WTC11 (cell line): ENCODE data around the gene SRRM3. TPM values are rescaled to one million over a fixed set of nuclear protein-coding genes. Genes with fewer than 3 reads are reported as not detected.

ENCODE experiments used
- ATAC-seq: fragments of 200-7000 bp; cut with Tn5 transposase; 2 replicates; pipeline ENCODE4 v1.10.0; 2021; ENCODE audit warnings: mild to moderate bottlenecking, moderate library complexity
- CTCF ChIA-PET: fragments of 300-600 bp; sonication (Branson Sonifier 250); formaldehyde crosslinking; loops from one replicate; lab custom pipeline; 2021; ENCODE audit warnings: antibody characterized with exemption; lab: Charles Lee
- POLR2A ChIA-PET: fragments of 350-600 bp; sonication (Branson Sonifier 250); formaldehyde crosslinking; loops from one replicate; lab custom pipeline; 2021; ENCODE audit warnings: antibody characterized with exemption; lab: Charles Lee
- DNase-seq: peaks from one replicate; pipeline ENCODE4 v3.0.0; 2021; ENCODE audit warnings: low spot score
- H3K27ac Mint-ChIP-seq: 2 replicates; pipeline ENCODE4 v1.8.0; 2021; ENCODE audit warnings: mixed read lengths
- H3K27me3 Mint-ChIP-seq: 2 replicates; pipeline ENCODE4 v1.8.0; 2021; ENCODE audit warnings: low read depth, mild to moderate bottlenecking, moderate library complexity, mixed read lengths
- H3K36me3 Mint-ChIP-seq: 2 replicates; pipeline ENCODE4 v1.8.0; 2021; ENCODE audit warnings: mixed read lengths
- H3K4me1 Mint-ChIP-seq: 2 replicates; pipeline ENCODE4 v1.8.0; 2022; ENCODE audit warnings: mixed read lengths
- H3K4me3 Mint-ChIP-seq: 2 replicates; pipeline ENCODE4 v1.8.0; 2021; ENCODE audit warnings: mild to moderate bottlenecking, moderate library complexity, mixed read lengths
- H3K9me3 Mint-ChIP-seq: 2 replicates; pipeline ENCODE4 v1.8.0; 2021; ENCODE audit warnings: mixed read lengths
- GRHL2 ChIP-seq: fragments of 250-450 bp; sonication (Bioruptor Pico); IDR thresholded peaks from 2 replicates; pipeline ENCODE4 v1.8.0; 2022; ENCODE audit warnings: mild to moderate bottlenecking, moderate library complexity; ENCODE audit not compliant: insufficient replicate concordance, severe bottlenecking
- JAZF1 ChIP-seq: fragments of 250-450 bp; sonication (Bioruptor Pico); IDR thresholded peaks from 2 replicates; pipeline ENCODE4 v1.9.0; 2021; ENCODE audit warnings: moderate library complexity, mild to moderate bottlenecking, inconsistent platforms
- MXD4 ChIP-seq: fragments of 250-450 bp; sonication (Bioruptor Pico); IDR thresholded peaks from 2 replicates; pipeline ENCODE4 v1.8.0; 2021; ENCODE audit warnings: mild to moderate bottlenecking, moderate library complexity, borderline replicate concordance
- NFYB ChIP-seq: sonication (generic); formaldehyde crosslinking; conservative IDR thresholded peaks from 2 replicates; pipeline ENCODE4 v1.8.0; 2022; ENCODE audit warnings: low read depth, missing genetic modification reagents
- OVOL2 ChIP-seq: fragments of 250-450 bp; sonication (Bioruptor Pico); IDR thresholded peaks from 2 replicates; pipeline ENCODE4 v1.9.0; 2021; ENCODE audit warnings: mild to moderate bottlenecking, borderline replicate concordance
- SMAD3 ChIP-seq: sonication (generic); formaldehyde crosslinking; IDR thresholded peaks from 2 replicates; pipeline ENCODE4 v1.8.0; 2022; ENCODE audit warnings: missing genetic modification reagents, mild to moderate bottlenecking, borderline replicate concordance
- SMAD4 ChIP-seq: sonication (generic); formaldehyde crosslinking; IDR thresholded peaks from 2 replicates; pipeline ENCODE4 v1.8.0; 2022; ENCODE audit warnings: mild to moderate bottlenecking, missing genetic modification reagents
- SOX15 ChIP-seq: fragments of 250-450 bp; sonication (Bioruptor Pico); IDR thresholded peaks from 2 replicates; pipeline ENCODE4 v1.9.0; 2021; ENCODE audit warnings: mild to moderate bottlenecking
- SP1 ChIP-seq: sonication (generic); formaldehyde crosslinking; conservative IDR thresholded peaks from 2 replicates; pipeline ENCODE4 v1.8.1; 2022; ENCODE audit warnings: missing genetic modification reagents
- TCF7 ChIP-seq: sonication (generic); formaldehyde crosslinking; IDR thresholded peaks from 2 replicates; pipeline ENCODE4 v1.8.0; 2022; ENCODE audit warnings: mild to moderate bottlenecking, low read depth, missing genetic modification reagents, moderate library complexity
- TEAD1 ChIP-seq: sonication (generic); formaldehyde crosslinking; IDR thresholded peaks from 2 replicates; pipeline ENCODE4 v1.8.0; 2022; ENCODE audit warnings: mild to moderate bottlenecking, missing genetic modification reagents
- ZNF317 ChIP-seq: sonication (generic); formaldehyde crosslinking; IDR thresholded peaks from 2 replicates; pipeline ENCODE4 v1.8.1; 2023; ENCODE audit warnings: low read depth, mild to moderate bottlenecking, moderate library complexity, missing genetic modification reagents, borderline replicate concordance
- ZNF396 ChIP-seq: fragments of 250-450 bp; sonication (Bioruptor Pico); IDR thresholded peaks from 2 replicates; pipeline ENCODE4 v1.8.0; 2021; ENCODE audit warnings: mild to moderate bottlenecking, moderate library complexity, borderline replicate concordance
- total RNA-seq: library from RNA; stranded (reverse); gene quantifications from 3 replicates; pipeline ENCODE4 v1.2.3, GENCODE V29; 2021
- TF ChIP-seq, protein P1 (sequence below): sonication (generic); formaldehyde crosslinking; IDR thresholded peaks from 2 replicates; pipeline ENCODE4 v1.8.1; 2023; ENCODE audit warnings: mild to moderate bottlenecking, missing genetic modification reagents
- TF ChIP-seq, protein P2 (sequence below): sonication (generic); formaldehyde crosslinking; IDR thresholded peaks from 2 replicates; pipeline ENCODE4 v1.8.1; 2022; ENCODE audit warnings: mild to moderate bottlenecking, missing genetic modification reagents, moderate library complexity, borderline replicate concordance
- TF ChIP-seq, protein P3 (sequence below): fragments of 250-450 bp; sonication (Bioruptor Pico); IDR thresholded peaks from 2 replicates; pipeline ENCODE4 v1.9.0; 2021; ENCODE audit warnings: mild to moderate bottlenecking, borderline replicate concordance
- TF ChIP-seq, protein P4 (sequence below): sonication (generic); formaldehyde crosslinking; IDR thresholded peaks from 2 replicates; pipeline ENCODE4 v1.8.0; 2022; ENCODE audit warnings: mild to moderate bottlenecking, missing genetic modification reagents
- TF ChIP-seq, protein P5 (sequence below): sonication (generic); formaldehyde crosslinking; conservative IDR thresholded peaks from 2 replicates; pipeline ENCODE4 v1.8.1; 2023; ENCODE audit warnings: mild to moderate bottlenecking, low read depth, missing genetic modification reagents, moderate library complexity
- TF ChIP-seq, protein P6 (sequence below): fragments of 250-450 bp; sonication (Bioruptor Pico); IDR thresholded peaks from 2 replicates; pipeline ENCODE4 v1.9.0; 2021; ENCODE audit warnings: moderate library complexity, mild to moderate bottlenecking, inconsistent platforms, borderline replicate concordance
- TF ChIP-seq, protein P7 (sequence below): sonication (generic); formaldehyde crosslinking; IDR thresholded peaks from 2 replicates; pipeline ENCODE4 v1.8.0; 2023; ENCODE audit warnings: missing genetic modification reagents

The SRRM3 gene
- total RNA-seq, 1 experiment from 2014 or later = 17.7 TPM

DNA sequence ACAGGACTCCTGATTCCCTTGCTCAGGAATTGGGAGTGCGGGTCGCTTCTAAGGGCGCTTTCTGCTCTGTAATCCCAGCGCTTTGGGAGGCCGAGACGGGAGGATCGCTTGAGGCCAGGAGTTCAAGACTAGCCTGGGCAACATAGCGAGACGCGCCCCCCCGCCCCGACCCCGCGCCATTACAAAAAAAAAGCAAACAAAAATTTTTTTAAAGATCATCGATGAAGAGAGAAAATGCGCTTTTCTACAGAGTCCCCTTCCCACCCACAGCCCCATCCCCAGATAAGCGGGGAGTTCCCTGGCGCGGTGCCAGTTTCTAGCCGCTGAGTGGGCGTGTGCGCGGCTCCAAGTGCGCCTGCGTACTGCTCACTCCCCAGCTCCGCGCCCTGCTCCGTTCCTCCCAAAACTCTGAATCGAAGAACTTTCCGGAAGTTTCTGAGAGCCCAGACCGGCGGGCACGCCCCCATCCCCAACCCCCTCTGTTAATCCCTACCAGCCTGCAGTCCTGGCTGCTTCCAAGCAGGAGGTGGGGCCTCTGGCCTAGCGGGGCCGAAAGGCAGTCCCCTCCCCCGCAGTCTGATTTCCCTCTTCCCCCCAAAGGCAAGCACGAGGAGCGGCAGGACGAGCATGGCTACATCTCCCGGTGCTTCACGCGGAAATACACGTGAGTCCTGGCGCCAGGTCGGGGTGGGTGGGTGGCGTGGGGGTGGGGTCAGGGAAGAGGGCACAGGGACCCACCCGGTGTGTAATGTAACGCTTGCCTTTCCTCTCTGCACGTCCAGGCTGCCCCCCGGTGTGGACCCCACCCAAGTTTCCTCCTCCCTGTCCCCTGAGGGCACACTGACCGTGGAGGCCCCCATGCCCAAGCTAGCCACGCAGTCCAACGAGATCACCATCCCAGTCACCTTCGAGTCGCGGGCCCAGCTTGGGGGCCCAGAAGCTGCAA is 101.8 kb downstream of the SRRM3 start (continued):
- TF ChIP-seq, protein P1, sequence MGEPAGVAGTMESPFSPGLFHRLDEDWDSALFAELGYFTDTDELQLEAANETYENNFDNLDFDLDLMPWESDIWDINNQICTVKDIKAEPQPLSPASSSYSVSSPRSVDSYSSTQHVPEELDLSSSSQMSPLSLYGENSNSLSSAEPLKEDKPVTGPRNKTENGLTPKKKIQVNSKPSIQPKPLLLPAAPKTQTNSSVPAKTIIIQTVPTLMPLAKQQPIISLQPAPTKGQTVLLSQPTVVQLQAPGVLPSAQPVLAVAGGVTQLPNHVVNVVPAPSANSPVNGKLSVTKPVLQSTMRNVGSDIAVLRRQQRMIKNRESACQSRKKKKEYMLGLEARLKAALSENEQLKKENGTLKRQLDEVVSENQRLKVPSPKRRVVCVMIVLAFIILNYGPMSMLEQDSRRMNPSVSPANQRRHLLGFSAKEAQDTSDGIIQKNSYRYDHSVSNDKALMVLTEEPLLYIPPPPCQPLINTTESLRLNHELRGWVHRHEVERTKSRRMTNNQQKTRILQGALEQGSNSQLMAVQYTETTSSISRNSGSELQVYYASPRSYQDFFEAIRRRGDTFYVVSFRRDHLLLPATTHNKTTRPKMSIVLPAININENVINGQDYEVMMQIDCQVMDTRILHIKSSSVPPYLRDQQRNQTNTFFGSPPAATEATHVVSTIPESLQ (CRISPR knock-in tag) = no peak
- TF ChIP-seq, protein P2, sequence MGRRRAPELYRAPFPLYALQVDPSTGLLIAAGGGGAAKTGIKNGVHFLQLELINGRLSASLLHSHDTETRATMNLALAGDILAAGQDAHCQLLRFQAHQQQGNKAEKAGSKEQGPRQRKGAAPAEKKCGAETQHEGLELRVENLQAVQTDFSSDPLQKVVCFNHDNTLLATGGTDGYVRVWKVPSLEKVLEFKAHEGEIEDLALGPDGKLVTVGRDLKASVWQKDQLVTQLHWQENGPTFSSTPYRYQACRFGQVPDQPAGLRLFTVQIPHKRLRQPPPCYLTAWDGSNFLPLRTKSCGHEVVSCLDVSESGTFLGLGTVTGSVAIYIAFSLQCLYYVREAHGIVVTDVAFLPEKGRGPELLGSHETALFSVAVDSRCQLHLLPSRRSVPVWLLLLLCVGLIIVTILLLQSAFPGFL (CRISPR knock-in tag) = no peak
- no peak for TF ChIP-seq ZNF396 (CRISPR knock-in tag)
- TF ChIP-seq, protein P3, sequence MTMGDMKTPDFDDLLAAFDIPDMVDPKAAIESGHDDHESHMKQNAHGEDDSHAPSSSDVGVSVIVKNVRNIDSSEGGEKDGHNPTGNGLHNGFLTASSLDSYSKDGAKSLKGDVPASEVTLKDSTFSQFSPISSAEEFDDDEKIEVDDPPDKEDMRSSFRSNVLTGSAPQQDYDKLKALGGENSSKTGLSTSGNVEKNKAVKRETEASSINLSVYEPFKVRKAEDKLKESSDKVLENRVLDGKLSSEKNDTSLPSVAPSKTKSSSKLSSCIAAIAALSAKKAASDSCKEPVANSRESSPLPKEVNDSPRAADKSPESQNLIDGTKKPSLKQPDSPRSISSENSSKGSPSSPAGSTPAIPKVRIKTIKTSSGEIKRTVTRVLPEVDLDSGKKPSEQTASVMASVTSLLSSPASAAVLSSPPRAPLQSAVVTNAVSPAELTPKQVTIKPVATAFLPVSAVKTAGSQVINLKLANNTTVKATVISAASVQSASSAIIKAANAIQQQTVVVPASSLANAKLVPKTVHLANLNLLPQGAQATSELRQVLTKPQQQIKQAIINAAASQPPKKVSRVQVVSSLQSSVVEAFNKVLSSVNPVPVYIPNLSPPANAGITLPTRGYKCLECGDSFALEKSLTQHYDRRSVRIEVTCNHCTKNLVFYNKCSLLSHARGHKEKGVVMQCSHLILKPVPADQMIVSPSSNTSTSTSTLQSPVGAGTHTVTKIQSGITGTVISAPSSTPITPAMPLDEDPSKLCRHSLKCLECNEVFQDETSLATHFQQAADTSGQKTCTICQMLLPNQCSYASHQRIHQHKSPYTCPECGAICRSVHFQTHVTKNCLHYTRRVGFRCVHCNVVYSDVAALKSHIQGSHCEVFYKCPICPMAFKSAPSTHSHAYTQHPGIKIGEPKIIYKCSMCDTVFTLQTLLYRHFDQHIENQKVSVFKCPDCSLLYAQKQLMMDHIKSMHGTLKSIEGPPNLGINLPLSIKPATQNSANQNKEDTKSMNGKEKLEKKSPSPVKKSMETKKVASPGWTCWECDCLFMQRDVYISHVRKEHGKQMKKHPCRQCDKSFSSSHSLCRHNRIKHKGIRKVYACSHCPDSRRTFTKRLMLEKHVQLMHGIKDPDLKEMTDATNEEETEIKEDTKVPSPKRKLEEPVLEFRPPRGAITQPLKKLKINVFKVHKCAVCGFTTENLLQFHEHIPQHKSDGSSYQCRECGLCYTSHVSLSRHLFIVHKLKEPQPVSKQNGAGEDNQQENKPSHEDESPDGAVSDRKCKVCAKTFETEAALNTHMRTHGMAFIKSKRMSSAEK (CRISPR knock-in tag) = no peak
- TF ChIP-seq ZNF317 (CRISPR knock-in tag) = no peak
- TF ChIP-seq SP1 (CRISPR knock-in tag) = peak; percentile 71
- TF ChIP-seq OVOL2 = no peak
- no peak for TF ChIP-seq MXD4 (CRISPR knock-in tag)
- TF ChIP-seq, protein P4, sequence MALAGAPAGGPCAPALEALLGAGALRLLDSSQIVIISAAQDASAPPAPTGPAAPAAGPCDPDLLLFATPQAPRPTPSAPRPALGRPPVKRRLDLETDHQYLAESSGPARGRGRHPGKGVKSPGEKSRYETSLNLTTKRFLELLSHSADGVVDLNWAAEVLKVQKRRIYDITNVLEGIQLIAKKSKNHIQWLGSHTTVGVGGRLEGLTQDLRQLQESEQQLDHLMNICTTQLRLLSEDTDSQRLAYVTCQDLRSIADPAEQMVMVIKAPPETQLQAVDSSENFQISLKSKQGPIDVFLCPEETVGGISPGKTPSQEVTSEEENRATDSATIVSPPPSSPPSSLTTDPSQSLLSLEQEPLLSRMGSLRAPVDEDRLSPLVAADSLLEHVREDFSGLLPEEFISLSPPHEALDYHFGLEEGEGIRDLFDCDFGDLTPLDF = no peak
- no peak for TF ChIP-seq NFYB (CRISPR knock-in tag)
- TF ChIP-seq, protein P5, sequence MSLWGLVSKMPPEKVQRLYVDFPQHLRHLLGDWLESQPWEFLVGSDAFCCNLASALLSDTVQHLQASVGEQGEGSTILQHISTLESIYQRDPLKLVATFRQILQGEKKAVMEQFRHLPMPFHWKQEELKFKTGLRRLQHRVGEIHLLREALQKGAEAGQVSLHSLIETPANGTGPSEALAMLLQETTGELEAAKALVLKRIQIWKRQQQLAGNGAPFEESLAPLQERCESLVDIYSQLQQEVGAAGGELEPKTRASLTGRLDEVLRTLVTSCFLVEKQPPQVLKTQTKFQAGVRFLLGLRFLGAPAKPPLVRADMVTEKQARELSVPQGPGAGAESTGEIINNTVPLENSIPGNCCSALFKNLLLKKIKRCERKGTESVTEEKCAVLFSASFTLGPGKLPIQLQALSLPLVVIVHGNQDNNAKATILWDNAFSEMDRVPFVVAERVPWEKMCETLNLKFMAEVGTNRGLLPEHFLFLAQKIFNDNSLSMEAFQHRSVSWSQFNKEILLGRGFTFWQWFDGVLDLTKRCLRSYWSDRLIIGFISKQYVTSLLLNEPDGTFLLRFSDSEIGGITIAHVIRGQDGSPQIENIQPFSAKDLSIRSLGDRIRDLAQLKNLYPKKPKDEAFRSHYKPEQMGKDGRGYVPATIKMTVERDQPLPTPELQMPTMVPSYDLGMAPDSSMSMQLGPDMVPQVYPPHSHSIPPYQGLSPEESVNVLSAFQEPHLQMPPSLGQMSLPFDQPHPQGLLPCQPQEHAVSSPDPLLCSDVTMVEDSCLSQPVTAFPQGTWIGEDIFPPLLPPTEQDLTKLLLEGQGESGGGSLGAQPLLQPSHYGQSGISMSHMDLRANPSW (CRISPR knock-in tag) = no peak

DNA sequence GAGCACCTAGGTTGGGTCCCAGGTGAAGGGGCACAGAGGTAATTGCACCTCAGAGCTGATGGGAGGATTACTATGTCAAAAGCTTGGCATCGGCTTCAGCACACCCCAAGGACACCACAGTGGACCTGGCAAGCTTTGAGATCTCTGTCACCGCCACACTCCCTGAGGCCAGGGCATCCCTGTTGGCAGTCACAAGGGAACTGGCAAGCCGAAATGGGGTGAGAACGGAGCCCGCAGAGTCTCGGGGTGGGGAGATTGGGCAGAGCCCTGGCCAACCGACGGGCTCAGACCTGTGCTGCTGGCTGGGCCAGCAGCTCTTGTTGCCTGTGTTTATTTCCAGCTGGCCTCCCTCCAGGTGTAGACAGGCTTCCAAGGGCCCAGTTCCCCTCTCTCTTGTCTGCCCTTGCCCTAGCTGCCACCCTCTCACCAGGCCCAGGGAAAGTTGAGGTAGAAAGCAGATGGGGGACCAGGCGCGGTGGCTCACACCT is 103.2 kb downstream of the SRRM3 start:
- Mint-ChIP-seq H3K4me3 (no peak overlapping the region), H3K9me3 (peaks cover 8% of the 10 kb centered on the region), H3K27ac (no peak overlapping the region), H3K27me3 (peaks cover 20% of the 10 kb centered on the region), H3K36me3 (peaks cover 8% of the 10 kb centered on the region), H3K4me1 (peaks cover 23% of the 10 kb centered on the region)
- ATAC-seq = no peak
- ChIA-PET CTCF (interaction anchor here (0.7 to 4.8 kb wide), 3 partner anchors 9 to 22 kb away, joined by 4 to 30 read pairs (median 12); no protein-coding TSS in a partner anchor), POLR2A (no interaction called here)
- DNase-seq = no peak
- no peak for TF ChIP-seq ZNF396 (CRISPR knock-in tag)
- TF ChIP-seq, protein P6, sequence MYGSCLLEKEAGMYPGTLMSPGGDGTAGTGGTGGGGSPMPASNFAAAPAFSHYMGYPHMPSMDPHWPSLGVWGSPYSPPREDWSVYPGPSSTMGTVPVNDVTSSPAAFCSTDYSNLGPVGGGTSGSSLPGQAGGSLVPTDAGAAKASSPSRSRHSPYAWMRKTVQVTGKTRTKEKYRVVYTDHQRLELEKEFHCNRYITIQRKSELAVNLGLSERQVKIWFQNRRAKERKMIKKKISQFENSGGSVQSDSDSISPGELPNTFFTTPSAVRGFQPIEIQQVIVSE (CRISPR knock-in tag) = no peak
- TF ChIP-seq JAZF1 (CRISPR knock-in tag) = no peak
- TF ChIP-seq TEAD1 (CRISPR knock-in tag) = no peak
- no peak for TF ChIP-seq SMAD4
- TF ChIP-seq TCF7 = no peak
- TF ChIP-seq SOX15 = no peak
- TF ChIP-seq SMAD3 (CRISPR knock-in tag) = no peak
- TF ChIP-seq, protein P7, sequence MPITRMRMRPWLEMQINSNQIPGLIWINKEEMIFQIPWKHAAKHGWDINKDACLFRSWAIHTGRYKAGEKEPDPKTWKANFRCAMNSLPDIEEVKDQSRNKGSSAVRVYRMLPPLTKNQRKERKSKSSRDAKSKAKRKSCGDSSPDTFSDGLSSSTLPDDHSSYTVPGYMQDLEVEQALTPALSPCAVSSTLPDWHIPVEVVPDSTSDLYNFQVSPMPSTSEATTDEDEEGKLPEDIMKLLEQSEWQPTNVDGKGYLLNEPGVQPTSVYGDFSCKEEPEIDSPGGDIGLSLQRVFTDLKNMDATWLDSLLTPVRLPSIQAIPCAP (CRISPR knock-in tag) = no peak
- TF ChIP-seq GRHL2 (CRISPR knock-in tag) = no peak
